ENCODE data around the gene SERPINE1.
"Not testable (repeated sequence)": the region's sequence is repeated elsewhere in the genome, so short reads cannot be mapped to it uniquely, and the experiment has no call there.

DNA sequence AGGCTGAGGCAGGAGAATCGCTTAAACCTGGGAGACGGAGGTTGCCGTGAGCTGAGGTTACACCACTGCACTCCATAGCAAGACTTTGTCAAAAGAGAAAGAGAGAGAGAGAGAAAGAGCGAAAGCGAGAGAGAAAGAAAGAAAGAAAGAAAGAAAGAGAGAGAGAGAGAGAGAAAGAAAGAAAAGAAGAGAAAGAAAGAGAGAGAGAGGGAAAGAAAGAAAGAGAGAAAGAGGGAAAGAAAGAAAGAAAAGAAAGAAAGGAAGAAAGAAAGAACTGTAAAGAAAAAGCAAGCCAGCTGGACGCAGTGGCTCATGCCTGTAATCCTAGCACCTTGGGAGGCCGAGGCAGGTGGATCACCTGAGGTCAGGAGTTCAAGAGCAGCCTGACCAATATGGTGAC is 13.8 kb upstream of the SERPINE1 start:
- TF ChIP-seq, protein P1, sequence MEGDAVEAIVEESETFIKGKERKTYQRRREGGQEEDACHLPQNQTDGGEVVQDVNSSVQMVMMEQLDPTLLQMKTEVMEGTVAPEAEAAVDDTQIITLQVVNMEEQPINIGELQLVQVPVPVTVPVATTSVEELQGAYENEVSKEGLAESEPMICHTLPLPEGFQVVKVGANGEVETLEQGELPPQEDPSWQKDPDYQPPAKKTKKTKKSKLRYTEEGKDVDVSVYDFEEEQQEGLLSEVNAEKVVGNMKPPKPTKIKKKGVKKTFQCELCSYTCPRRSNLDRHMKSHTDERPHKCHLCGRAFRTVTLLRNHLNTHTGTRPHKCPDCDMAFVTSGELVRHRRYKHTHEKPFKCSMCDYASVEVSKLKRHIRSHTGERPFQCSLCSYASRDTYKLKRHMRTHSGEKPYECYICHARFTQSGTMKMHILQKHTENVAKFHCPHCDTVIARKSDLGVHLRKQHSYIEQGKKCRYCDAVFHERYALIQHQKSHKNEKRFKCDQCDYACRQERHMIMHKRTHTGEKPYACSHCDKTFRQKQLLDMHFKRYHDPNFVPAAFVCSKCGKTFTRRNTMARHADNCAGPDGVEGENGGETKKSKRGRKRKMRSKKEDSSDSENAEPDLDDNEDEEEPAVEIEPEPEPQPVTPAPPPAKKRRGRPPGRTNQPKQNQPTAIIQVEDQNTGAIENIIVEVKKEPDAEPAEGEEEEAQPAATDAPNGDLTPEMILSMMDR (IDR thresholded peaks at IDR 0.05): not testable (repeated sequence)
- TF ChIP-seq POLR2A (IDR thresholded peaks at IDR 0.05): not testable (repeated sequence)

All from Peyer's patch (tissue), 4 donors.